PFSK-1 (cell line): ENCODE results near the gene PDZD7.

Experiments used
- FOXP2 ChIP-seq: optimal IDR thresholded peaks from 2 replicates; pipeline ENCODE3; 2011; ENCODE audit warnings: borderline replicate concordance, control low read depth, inconsistent platforms; ENCODE audit not compliant: insufficient read depth; ENCODE audit errors: extremely low read length, extremely low read depth
- POLR2AphosphoS5 ChIP-seq: IDR thresholded peaks from 2 replicates; pipeline ENCODE4 v1.6.1; 2012; ENCODE audit warnings: low read depth, mild to moderate bottlenecking, control low read depth, low read length, moderate library complexity
- SIN3A ChIP-seq: IDR thresholded peaks from 2 replicates; pipeline ENCODE4 v1.6.1; 2012; ENCODE audit warnings: mild to moderate bottlenecking, low read length, moderate library complexity, borderline replicate concordance; ENCODE audit not compliant: insufficient read depth
- TAF1 ChIP-seq: IDR thresholded peaks from 2 replicates; pipeline ENCODE4 v1.6.1; 2012; ENCODE audit warnings: low read length, control low read depth, borderline replicate concordance; ENCODE audit not compliant: insufficient read depth
- TF ChIP-seq, protein P1 (sequence below), 2 experiments: IDR thresholded peaks; 2 replicates each; pipeline versions ENCODE4 v1.6.1 to v1.8.0; 2011 to 2012; ENCODE audit warnings: low read depth in 2 of 2, low read length in 2 of 2, control low read depth in 1 of 2, inconsistent platforms in 1 of 2, mild to moderate bottlenecking in 1 of 2, moderate library complexity in 1 of 2; ENCODE audit not compliant: insufficient read depth in 1 of 2

PDZD7 gene

GRCh38 chr10:100963826-100964225, 67.1 kb downstream of the PDZD7 start:
- TF ChIP-seq TAF1 = no peak
- TF ChIP-seq POLR2AphosphoS5 = no peak
- TF ChIP-seq SIN3A = no peak
- TF ChIP-seq FOXP2 = no peak
- TF ChIP-seq, protein P1, sequence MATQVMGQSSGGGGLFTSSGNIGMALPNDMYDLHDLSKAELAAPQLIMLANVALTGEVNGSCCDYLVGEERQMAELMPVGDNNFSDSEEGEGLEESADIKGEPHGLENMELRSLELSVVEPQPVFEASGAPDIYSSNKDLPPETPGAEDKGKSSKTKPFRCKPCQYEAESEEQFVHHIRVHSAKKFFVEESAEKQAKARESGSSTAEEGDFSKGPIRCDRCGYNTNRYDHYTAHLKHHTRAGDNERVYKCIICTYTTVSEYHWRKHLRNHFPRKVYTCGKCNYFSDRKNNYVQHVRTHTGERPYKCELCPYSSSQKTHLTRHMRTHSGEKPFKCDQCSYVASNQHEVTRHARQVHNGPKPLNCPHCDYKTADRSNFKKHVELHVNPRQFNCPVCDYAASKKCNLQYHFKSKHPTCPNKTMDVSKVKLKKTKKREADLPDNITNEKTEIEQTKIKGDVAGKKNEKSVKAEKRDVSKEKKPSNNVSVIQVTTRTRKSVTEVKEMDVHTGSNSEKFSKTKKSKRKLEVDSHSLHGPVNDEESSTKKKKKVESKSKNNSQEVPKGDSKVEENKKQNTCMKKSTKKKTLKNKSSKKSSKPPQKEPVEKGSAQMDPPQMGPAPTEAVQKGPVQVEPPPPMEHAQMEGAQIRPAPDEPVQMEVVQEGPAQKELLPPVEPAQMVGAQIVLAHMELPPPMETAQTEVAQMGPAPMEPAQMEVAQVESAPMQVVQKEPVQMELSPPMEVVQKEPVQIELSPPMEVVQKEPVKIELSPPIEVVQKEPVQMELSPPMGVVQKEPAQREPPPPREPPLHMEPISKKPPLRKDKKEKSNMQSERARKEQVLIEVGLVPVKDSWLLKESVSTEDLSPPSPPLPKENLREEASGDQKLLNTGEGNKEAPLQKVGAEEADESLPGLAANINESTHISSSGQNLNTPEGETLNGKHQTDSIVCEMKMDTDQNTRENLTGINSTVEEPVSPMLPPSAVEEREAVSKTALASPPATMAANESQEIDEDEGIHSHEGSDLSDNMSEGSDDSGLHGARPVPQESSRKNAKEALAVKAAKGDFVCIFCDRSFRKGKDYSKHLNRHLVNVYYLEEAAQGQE (IDR thresholded peaks at IDR 0.05; ENCODE audit: insufficient read depth in 1 of 2, low read depth in 2 of 2, low read length in 2 of 2) = no peak

GRCh38 chr10:100962351-100963080, 68.4 kb downstream of the PDZD7 start:
- TF ChIP-seq, protein P1 (IDR thresholded peaks at IDR 0.05; ENCODE audit: insufficient read depth in 1 of 2, low read depth in 2 of 2, low read length in 2 of 2) = no peak
- TF ChIP-seq TAF1 (no peak), SIN3A (no peak), FOXP2 (no peak), POLR2AphosphoS5 (no peak)

- TF ChIP-seq, protein P1 (IDR thresholded peaks at IDR 0.05; ENCODE audit: insufficient read depth in 1 of 2, low read depth in 2 of 2, low read length in 2 of 2) = no peak
- TF ChIP-seq POLR2AphosphoS5 (no peak), FOXP2 (no peak), SIN3A (no peak), TAF1 (no peak)
These were observed 70.7 kb downstream of the PDZD7 start for GRCh38 chr10:100960251-100960650.
